Endodermal cell (in vitro differentiated cells): ENCODE measurements around the gene CHD6. TPM values are rescaled to one million over a fixed set of nuclear protein-coding genes. Genes with fewer than 3 reads are reported as not detected.
A peak's percentile ranks its signal among the peaks of the same experiment; 100 is the strongest.

Experiments used
- DNase-seq: peaks from one replicate; pipeline ENCODE4 v3.0.0-alpha.2; 2017
- H3K27ac ChIP-seq: 2 replicates; pipeline ENCODE4 v1.5.1; 2013; ENCODE audit warnings: mild to moderate bottlenecking, low read depth, low read length, moderate library complexity
- H3K27me3 ChIP-seq: 2 replicates; pipeline ENCODE4 v1.6.1; 2013; ENCODE audit warnings: mild to moderate bottlenecking, low read length, moderate library complexity; ENCODE audit not compliant: insufficient read depth, control insufficient read depth, poor library complexity, severe bottlenecking
- H3K36me3 ChIP-seq: 2 replicates; pipeline ENCODE4 v1.7.0; 2013; ENCODE audit warnings: mild to moderate bottlenecking, low read length, moderate library complexity; ENCODE audit not compliant: control insufficient read depth, insufficient read depth
- H3K4me1 ChIP-seq: one replicate; pipeline ENCODE4 v1.7.0; 2013; ENCODE audit warnings: low read length; ENCODE audit not compliant: control insufficient read depth, insufficient read depth
- H3K4me3 ChIP-seq: 2 replicates; pipeline ENCODE4 v1.5.1; 2013; ENCODE audit warnings: mild to moderate bottlenecking, low read length, moderate library complexity
- H3K9ac ChIP-seq: 2 replicates; pipeline ENCODE4 v1.6.1; 2013; ENCODE audit warnings: mild to moderate bottlenecking, low read length, moderate library complexity; ENCODE audit not compliant: poor library complexity, severe bottlenecking; ENCODE audit errors: extremely low read depth
- H3K9me3 ChIP-seq: 2 replicates; pipeline ENCODE4 v1.6.1; 2013; ENCODE audit warnings: mild to moderate bottlenecking, low read length, moderate library complexity; ENCODE audit not compliant: control insufficient read depth
- H3K27ac Mint-ChIP-seq: 2 replicates; pipeline ENCODE4 v1.8.0; 2020; ENCODE audit warnings: mixed read lengths
- H3K27me3 Mint-ChIP-seq: 2 replicates; pipeline ENCODE4 v1.8.0; 2021; ENCODE audit warnings: mild to moderate bottlenecking, mixed read lengths; ENCODE audit not compliant: insufficient read depth
- H3K36me3 Mint-ChIP-seq: 2 replicates; pipeline ENCODE4 v1.8.0; 2020; ENCODE audit warnings: low read depth, mixed read lengths
- H3K4me1 Mint-ChIP-seq: 2 replicates; pipeline ENCODE4 v1.8.0; 2020; ENCODE audit warnings: mixed read lengths
- H3K4me3 Mint-ChIP-seq: 2 replicates; pipeline ENCODE4 v1.8.0; 2020; ENCODE audit warnings: mild to moderate bottlenecking, moderate library complexity, mixed read lengths
- H3K9me3 Mint-ChIP-seq: 2 replicates; pipeline ENCODE4 v1.8.0; 2020; ENCODE audit warnings: mild to moderate bottlenecking, mixed read lengths
- WGBS, 2 experiments: methylation state at CpG; one replicate each; pipeline versions ENCODE4 v1.1.5 to v1.1.7; 2013; ENCODE audit warnings: missing lambda C conversion rate in 2 of 2, mixed read lengths in 1 of 2; ENCODE audit not compliant: insufficient coverage in 1 of 2, insufficient read length in 1 of 2; 5-methylcytosine and 5-hydroxymethylcytosine counted together
- total RNA-seq, 2 donors: library from RNA; stranded (reverse); fragmentation: NEBNext Ultra II Directional in 1 of 2; extraction: Animal tissue kit (Norgen Biotek cat#: 25700) in 1 of 2; gene quantifications; 2 replicates in 1 of 2; 3 replicates in 1 of 2; pipeline ENCODE4 v1.2.1, GENCODE V29; 2021
- TF ChIP-seq, protein P1 (sequence below): fragments of 200-600 bp; sonication (generic); conservative IDR thresholded peaks from 2 replicates; pipeline ENCODE4 v1.5.0; 2021; ENCODE audit warnings: antibody characterized with exemption, mild to moderate bottlenecking

Gene CHD6
- total RNA-seq, 2 donors from 2014 or later: 82.5 to 107 TPM

DNA sequence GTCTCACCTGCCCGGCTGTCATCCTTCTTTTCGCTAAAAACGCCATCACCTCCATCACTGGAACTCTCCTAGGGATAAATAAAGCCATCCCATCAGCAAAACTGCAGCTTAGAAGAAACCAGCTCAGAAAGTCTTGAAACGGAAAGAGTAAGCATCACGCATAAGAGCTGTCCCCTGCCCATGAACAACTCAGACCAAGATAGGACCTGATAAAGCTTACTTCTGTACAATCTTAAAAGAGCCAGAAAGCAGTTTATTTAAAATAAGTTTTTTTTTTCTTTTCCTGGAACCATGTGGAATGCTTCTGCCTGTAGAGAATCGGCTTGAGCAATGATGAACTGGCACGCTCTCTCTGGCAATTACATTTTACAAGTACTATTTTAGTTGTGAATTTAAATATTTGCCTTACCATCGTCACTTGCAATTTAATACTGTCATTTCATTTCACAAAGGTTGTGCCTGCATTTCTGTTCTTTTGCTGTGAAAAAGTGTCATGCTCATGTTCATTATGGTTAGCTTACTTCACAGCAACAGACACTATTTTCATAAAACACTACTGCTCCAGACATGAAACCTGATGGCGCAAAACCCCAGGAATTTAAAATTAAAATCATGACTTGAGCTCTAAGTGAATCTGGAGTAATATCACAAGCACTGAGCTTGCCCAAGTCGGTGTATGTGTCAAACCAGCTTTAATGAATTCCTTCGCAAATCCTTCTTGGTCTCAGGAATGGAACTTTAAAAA lies 191.9 kb downstream of the CHD6 start:
- Mint-ChIP-seq H3K36me3 (peaks cover 76% of the 10 kb centered on the region), H3K27ac (no peak overlapping the region), H3K4me3 (no peak overlapping the region), H3K9me3 (no peaks in the 10 kb centered on the region), H3K4me1 (peaks cover 2% of the 10 kb centered on the region), H3K27me3 (no peaks in the 10 kb centered on the region)
- 89 to 90% methylated on average over 7 to 9 of the region's 11 CpGs for WGBS, 2 experiments
- Histone ChIP-seq H3K27ac (no peak overlapping the region), H3K4me3 (no peak overlapping the region), H3K27me3 (no peaks in the 10 kb centered on the region), H3K9ac (no peak overlapping the region), H3K9me3 (no peaks in the 10 kb centered on the region), H3K36me3 (peaks cover 91% of the 10 kb centered on the region), H3K4me1 (no peaks in the 10 kb centered on the region)
- no peak for DNase-seq
- TF ChIP-seq, protein P1, sequence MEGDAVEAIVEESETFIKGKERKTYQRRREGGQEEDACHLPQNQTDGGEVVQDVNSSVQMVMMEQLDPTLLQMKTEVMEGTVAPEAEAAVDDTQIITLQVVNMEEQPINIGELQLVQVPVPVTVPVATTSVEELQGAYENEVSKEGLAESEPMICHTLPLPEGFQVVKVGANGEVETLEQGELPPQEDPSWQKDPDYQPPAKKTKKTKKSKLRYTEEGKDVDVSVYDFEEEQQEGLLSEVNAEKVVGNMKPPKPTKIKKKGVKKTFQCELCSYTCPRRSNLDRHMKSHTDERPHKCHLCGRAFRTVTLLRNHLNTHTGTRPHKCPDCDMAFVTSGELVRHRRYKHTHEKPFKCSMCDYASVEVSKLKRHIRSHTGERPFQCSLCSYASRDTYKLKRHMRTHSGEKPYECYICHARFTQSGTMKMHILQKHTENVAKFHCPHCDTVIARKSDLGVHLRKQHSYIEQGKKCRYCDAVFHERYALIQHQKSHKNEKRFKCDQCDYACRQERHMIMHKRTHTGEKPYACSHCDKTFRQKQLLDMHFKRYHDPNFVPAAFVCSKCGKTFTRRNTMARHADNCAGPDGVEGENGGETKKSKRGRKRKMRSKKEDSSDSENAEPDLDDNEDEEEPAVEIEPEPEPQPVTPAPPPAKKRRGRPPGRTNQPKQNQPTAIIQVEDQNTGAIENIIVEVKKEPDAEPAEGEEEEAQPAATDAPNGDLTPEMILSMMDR: no peak

DNA sequence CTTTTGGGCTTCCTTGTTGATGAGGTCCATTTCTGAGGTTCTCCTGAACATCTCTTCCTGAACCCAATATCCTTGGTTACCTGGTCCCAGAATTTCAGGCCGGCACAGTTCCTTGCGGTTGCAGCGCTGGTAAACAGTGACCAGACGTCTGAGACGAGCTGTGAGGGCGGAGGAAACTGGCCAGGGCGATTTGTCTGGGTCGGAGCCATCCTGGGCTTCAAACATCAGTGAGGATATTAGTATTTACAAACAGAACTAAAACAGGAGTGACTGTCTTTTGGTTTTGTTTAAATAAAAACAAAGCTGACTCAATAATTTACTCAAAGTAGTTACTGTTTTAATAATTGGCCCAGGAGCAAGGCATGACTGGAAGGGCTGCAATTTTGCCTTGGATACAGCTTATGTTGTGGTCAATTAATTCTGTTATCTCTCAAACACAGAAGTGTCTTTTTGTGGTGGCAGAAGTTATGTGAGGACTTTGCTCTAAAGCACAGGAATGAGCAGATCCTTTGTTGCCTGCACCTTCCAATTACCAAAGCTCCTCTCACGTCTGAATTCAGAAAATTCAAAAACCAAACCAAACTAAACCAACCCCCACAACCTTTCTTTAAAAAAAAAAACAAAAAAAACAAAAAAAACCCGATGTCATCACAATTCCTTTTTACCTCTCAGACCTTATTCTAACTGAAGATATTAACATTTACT lies 192.8 kb downstream of the CHD6 start:
- peak overlapping the region; percentile 35 for H3K27ac Mint-ChIP-seq
- TF ChIP-seq, protein P1: no peak

DNA sequence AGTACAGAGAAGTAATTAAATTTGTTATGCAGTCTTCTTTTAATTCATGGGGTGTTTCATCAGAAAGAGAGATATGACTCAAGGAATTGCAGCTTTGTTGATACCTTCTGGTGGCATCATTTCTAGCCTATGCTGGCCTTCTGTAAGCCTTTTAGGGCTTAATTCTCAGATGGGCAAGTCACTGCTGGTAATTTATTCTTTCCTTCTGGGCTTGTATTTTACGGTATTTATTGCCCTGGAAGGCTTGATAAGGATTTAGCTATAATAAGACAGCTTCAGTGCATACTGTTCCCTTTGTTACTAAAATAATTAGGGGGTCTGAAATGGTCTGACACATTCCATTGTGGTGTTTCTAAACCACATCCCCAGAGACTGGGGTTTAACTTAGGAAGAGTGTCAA lies 193.6 kb downstream of the CHD6 start:
- Mint-ChIP-seq H3K27me3 (no peaks in the 10 kb centered on the region), H3K4me1 (peaks cover 2% of the 10 kb centered on the region), H3K36me3 (peaks cover 82% of the 10 kb centered on the region), H3K27ac (no peak overlapping the region), H3K4me3 (no peak overlapping the region), H3K9me3 (no peaks in the 10 kb centered on the region)
- H3K9ac ChIP-seq: no peak overlapping the region
- no peak for DNase-seq
- H3K27ac ChIP-seq: no peak overlapping the region
- 100% methylated on average over 1 of the region's 1 CpG for WGBS, 2 experiments
- H3K27me3 ChIP-seq: no peaks in the 10 kb centered on the region
- H3K9me3 ChIP-seq: no peaks in the 10 kb centered on the region
- TF ChIP-seq, protein P1: no peak
- no peaks in the 10 kb centered on the region for H3K4me1 ChIP-seq
- no peak overlapping the region for H3K4me3 ChIP-seq
- H3K36me3 ChIP-seq: peaks cover 98% of the 10 kb centered on the region

More for the DNA sequence above, 192.8 kb downstream of the CHD6 start:
- Mint-ChIP-seq H3K27me3 (no peaks in the 10 kb centered on the region), H3K4me1 (peaks cover 2% of the 10 kb centered on the region), H3K4me3 (no peak overlapping the region), H3K36me3 (peaks cover 80% of the 10 kb centered on the region), H3K9me3 (no peaks in the 10 kb centered on the region)
- Histone ChIP-seq H3K4me1 (no peaks in the 10 kb centered on the region), H3K9me3 (no peaks in the 10 kb centered on the region), H3K27ac (no peak overlapping the region), H3K36me3 (peaks cover 97% of the 10 kb centered on the region), H3K9ac (no peak overlapping the region), H3K4me3 (no peak overlapping the region), H3K27me3 (no peaks in the 10 kb centered on the region)
- no peak for DNase-seq
- 70 to 95% methylated on average over 1 to 10 of the region's 10 CpGs for WGBS, 2 experiments
